IPS-NIHi11 (cell line): Measurements from ENCODE around the gene ADCYAP1R1.

Experiments used
- DNase-seq: peaks from one replicate; pipeline ENCODE4 v3.0.0; 2012; ENCODE audit warnings: mixed read lengths, low spot score

The ADCYAP1R1 gene

GRCh38 chr7:31068006-31068675 lies 16.0 kb downstream of the ADCYAP1R1 start:
- no peak for DNase-seq

GRCh38 chr7:31069860-31070555 lies 17.9 kb downstream of the ADCYAP1R1 start:
- no peak for DNase-seq

- DNase-seq: no peak
Measured at GRCh38 chr7:31070991-31071644, 19.0 kb downstream of the ADCYAP1R1 start.

GRCh38 chr7:31071645-31072029 lies 19.5 kb downstream of the ADCYAP1R1 start:
- no peak for DNase-seq

- no peak for DNase-seq
Measured at GRCh38 chr7:31073326-31074119, 21.4 kb downstream of the ADCYAP1R1 start.

GRCh38 chr7:31074120-31074383 lies 21.9 kb downstream of the ADCYAP1R1 start:
- no peak for DNase-seq

DNA sequence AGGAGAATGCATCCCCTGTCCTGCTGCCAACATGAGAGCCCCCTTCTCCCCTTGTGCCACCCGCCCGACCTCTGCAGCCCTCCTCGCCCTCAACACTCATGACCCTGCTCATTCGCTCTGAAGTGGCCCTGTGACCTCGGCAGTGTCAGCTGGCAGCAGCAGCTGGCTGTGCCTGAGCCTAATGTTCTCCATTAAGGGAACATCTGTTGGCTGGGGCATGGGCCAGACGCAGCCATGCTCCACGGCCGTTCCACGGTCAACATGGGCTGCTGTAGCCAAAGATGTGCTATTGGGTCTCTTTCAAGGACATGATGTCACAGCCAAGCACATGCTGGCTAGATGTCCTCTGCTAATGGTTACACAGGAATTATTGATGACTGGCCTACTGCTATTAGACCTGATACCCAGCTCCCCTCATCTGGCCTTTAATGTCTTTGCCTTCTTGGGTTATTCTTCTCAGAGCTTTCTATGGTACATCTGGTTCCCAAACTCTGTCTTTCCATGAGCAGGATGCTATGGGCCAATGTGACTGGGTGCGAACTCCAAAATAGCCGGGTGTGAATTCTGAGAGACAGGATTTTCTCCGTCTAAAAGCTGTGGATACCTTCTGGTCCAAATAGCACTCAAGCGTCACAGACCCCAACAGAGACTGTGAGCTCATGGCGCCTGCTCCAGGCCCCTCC lies 22.4 kb downstream of the ADCYAP1R1 start:
- no peak for DNase-seq

- no peak for DNase-seq
Measured at GRCh38 chr7:31075086-31075405, 22.9 kb downstream of the ADCYAP1R1 start.

- DNase-seq: no peak
Measured at GRCh38 chr7:31076051-31076450, 23.9 kb downstream of the ADCYAP1R1 start.

- no peak for DNase-seq
Measured at GRCh38 chr7:31076641-31077310, 24.7 kb downstream of the ADCYAP1R1 start.

DNA sequence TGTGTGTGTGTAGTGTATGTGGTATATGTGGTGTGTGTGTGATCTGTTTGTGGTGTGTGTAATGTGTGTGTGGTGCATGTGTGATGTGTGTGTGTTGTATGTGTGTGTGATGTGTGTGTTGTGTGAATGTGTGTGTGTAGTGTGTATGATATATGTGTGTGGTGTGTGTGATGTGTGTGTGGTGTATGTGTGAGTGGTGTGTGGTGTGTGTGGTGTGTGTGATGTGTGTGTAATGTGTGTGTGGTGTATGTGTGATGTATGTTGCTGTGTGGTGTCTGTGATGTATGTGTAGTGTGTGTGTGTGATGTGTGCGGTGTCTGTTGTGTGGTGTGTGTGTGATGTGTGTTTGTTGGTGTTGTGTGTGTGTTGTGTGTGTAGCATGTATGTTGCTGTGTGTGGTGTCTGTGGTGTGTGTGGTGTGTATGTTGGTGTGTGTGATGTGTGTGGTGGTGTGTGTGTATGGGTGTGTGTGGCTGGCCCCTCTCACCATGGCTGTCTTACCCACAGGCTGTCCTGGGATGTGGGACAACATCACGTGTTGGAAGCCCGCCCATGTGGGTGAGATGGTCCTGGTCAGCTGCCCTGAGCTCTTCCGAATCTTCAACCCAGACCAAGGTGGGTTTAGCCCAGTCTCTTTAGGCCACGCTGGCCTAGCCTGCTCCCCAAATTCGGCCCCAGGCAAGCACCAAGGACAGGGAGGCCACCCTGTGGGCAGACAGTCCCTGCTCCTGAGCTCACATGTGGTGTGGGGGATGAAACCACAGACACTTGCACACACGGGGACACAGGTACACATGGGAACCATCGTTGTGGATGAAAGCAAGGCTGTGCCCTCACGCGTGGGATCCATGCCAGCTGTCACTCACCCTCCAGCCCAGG lies 25.6 kb downstream of the ADCYAP1R1 start:
- no peak for DNase-seq

DNA sequence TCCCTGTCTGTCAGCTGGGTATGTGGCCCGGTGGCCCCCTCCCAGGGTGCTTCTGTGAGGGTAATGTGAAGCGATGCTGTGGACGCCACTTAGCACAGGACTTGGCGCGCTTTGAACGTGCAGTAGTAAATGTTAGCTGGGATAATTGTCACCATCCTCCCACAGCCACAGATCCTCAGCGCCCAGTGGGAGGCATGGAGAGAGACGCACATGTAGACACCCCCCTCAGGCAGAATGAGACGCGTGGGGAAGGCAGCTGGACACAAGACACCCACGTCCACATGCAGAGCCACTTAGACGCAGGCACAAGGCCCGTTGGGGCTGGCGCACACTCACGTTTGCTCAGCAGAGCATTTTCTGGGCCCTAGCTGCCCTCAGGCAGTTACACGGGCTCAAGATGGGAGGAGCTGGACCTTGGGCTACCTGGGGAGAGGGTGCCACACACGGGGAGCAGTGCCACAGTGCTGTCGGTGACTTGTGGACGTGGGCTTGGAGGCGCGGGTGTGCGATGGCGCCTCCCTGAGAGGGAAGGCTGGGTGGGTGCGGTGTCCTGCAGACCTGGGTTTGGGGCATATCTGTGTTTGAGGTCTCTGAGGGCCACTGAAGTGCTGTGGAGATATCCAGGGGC lies 26.4 kb downstream of the ADCYAP1R1 start:
- DNase-seq: no peak

GRCh38 chr7:31079126-31079823 lies 27.2 kb downstream of the ADCYAP1R1 start:
- DNase-seq: no peak

DNA sequence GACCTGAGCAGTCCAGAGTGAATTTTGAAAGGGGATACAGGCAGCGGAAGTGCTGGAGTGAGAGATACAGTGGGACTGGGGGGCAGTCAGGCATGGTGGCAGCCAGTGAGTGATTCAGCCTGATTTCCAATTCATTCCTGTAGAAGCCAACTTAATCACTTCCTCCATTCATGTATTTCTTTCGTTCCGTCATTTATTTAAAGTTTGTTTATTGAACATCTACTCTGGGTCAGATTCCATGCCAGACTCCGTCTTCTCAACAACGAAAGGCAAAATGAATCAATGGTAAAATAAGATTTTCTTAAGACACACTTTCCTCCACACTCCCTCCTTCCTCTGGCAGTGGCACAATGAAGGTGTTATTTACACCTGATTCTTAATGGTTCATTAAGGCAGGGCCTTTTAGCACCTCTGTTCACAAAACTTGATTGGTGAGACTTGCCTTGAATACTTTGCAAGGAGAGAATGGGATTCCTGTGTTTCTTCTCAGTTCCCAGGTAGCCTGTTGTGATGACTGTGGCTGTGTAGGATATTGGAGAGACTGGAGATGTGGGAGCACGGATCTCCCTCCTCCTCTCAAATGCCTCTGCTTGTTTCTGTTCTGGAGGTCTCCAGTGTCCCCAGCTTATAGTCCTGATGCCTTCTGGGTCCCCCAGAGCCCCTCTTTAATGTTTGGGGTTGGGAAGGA lies 27.9 kb downstream of the ADCYAP1R1 start:
- DNase-seq: no peak

DNA sequence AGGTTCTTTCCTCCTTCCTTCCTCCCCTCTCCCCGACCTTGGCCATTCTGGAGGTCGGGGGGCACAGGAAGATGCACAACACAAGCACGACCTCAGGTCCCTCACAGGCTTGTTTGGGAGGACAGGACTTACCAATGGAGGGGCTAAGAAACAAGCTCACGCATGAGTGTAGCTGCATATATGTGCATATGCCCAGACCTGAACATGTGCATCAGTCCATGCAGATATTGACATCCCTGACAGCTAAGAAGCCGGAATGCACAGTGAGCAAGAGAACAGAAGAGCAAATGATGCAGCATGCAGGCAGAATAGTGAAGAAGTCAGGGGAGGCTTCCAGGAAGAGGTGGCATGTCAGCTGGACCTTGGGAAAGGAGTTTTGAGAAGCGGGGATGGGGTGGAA lies 28.7 kb downstream of the ADCYAP1R1 start:
- DNase-seq: no peak

GRCh38 chr7:31082017-31082416 lies 29.9 kb downstream of the ADCYAP1R1 start:
- DNase-seq: no peak

GRCh38 chr7:31082447-31082846 lies 30.3 kb downstream of the ADCYAP1R1 start:
- no peak for DNase-seq

- DNase-seq: no peak
Measured at GRCh38 chr7:31083210-31083786, 31.2 kb downstream of the ADCYAP1R1 start.

GRCh38 chr7:31084226-31084625 lies 32.1 kb downstream of the ADCYAP1R1 start:
- no peak for DNase-seq
